HG03354 (cell line): ENCODE measurements around the gene C4orf46.
"Not testable (repeated sequence)": the region's sequence is repeated elsewhere in the genome, so short reads cannot be mapped to it uniquely, and the experiment has no call there.

ENCODE experiments used
- ATAC-seq: cut with Tn5 transposase; IDR thresholded peaks from one replicate; pipeline ENCODE4 v1.9.1; 2021; ENCODE audit warnings: mild to moderate bottlenecking; ENCODE audit not compliant: unreplicated experiment, poor library complexity, severe bottlenecking

The C4orf46 gene

DNA sequence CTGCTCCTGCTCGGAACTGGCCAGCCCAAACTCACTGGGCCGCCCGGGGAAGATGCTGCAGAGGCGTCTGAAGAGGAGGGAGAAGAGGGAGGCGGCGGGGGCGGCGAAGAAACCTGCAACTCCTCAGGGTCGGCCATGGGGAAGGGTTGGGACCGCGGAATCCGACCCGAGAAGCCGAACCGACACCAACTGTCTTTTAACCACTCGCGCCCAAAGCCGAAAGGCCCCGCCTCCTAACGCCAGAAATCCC lies at the start of gene C4orf46:
C4orf46 (minus strand) TSS at position 223 of the 250 bp plus-strand sequence; CDS start at position 137, 86 bp downstream.
- ATAC-seq = no peak

GRCh38 chr4:158715802-158716201 lies 44.1 kb upstream of the C4orf46 start:
- no peak for ATAC-seq

DNA sequence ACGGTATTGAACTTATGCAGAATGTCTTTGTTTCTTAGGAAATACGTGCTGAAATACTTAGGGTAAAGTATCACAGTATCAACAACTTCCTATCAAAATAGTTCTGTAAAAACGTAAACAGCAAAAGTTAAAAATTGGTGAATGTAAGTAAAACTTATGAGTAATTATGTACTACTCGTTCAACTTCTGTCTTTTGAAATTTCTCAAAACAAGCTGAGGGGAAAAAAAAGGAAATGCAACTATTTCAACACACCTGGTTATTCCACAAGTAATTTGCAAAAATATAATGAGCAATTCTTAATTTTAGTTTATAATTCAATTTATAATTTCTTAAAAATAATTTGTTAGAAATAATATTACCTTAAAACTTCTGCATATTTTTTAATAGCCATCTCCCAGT lies 43.2 kb upstream of the C4orf46 start:
- ATAC-seq = no peak

DNA sequence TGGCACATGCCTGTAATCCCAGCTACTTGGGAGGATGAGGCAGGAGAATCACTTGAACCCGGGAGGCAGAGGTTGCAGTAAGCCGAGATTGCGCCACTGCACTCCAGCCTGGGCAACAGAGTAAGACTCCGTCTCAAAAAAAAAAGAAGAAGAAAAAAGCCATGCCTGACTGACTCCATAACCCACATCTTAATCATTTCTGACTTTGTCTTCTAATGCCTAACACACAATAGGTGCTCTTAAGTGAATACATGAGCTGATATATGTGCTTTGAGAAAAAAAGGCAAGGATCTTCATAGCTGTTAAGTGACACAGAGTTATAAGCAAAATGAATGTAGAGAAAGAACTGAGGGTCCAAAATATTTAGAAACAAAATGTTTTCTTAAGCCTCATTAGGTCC lies 40.9 kb upstream of the C4orf46 start:
- ATAC-seq = not testable (repeated sequence)

DNA sequence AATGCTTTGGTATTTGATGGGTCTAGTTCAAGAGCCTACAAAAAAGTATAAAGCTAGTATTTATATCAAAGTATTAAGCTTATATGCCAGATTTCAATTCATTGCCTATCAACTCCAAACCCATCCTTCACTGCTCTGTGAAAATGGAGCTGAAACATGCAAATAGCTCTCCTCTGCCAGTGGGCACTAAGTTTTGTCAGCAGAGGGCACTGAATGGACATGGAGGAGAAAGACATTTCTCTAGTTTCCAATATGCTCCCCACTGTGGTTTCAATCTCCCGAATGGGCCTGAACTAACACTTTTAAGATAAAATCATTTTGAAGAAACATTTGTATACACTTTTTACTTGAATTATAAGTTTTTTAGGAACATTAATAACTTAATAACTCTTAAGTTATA lies 39.1 kb upstream of the C4orf46 start:
- no peak for ATAC-seq

GRCh38 chr4:158704274-158704673 lies 32.6 kb upstream of the C4orf46 start:
- no peak for ATAC-seq

DNA sequence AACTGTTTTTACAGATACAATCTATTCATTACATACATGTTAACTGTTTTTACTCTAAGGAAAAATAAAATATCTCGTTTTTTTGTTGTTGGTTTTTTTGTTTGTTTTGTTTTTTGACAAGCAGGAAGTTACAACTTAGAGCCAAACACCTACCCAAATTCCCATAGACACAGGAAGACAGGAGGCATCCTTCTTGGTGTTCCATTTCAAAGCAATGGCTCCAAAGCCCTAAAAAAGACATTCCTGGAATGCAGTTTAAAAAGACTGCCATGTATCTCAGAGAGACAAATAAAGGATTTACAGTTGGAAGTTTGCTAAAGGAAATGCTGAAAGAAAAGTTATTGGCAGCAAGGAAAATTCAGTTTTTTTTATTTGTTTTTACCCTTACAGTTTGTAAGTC lies 17.1 kb upstream of the C4orf46 start:
- no peak for ATAC-seq

DNA sequence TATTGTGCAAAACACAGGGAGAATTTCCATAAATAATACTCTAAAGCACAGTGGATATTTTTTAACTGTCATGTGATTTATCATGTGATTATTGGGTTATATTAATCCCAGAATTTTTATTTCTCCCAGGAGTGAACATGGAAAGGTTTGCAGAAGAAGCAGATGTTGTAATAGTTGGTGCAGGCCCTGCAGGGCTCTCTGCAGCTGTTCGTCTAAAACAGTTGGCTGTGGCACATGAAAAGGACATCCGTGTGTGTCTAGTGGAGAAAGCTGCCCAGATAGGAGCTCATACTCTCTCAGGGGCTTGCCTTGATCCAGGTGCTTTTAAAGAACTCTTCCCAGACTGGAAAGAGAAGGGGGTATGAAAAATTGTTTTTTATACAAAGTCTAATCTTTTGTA lies 10.4 kb upstream of the C4orf46 start:
- ATAC-seq = no peak

DNA sequence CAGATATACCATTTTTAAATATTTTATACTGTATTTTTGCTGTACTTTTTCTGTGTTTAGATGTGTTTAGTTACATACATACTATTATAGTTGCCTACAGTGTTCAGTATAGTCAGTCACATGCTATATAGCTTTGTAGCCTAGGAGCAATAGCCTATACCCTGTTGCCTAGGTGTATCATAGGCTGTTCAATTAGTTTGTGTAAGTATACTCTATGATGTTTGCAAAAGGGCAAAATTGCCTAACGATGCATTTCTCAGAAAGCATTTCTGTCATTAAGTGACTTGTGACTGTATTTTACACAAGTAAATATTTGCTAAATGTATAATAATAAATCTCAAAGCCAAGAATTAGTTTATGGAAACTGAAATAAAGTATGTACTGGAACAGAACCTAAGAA lies 9.9 kb upstream of the C4orf46 start:
- ATAC-seq = no peak

- no peak for ATAC-seq
Observed at GRCh38 chr4:158678767-158679166, 7.1 kb upstream of the C4orf46 start.

DNA sequence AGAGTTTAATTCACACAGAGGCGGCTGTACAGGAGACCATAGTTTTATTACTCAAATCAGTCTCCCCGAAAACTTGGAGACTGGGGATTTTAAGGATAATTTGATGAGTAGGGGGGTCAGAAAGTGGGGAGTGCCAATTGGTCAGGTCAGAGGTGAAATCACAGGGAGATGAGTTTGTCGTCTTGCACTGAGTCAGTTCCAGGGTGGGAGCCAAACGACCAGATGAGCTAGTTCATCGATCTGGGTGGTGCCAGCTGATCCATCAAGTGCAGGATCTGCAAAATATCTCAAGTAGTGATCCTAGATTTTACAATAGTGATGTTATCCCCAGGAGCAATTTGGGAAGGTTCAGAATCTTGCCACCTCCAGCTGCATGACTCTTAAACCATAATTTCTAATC lies 4.4 kb upstream of the C4orf46 start:
- no peak for ATAC-seq

GRCh38 chr4:158673633-158674032 lies 1.9 kb upstream of the C4orf46 start:
- no peak for ATAC-seq

- ATAC-seq = peak; percentile 90
Observed at GRCh38 chr4:158671915-158672806, 474 bp upstream of the C4orf46 start, which contains the start of gene ETFDH. TSS of gene ETFDH (plus strand) at chr4:158672296. CDS start at chr4:158672457, 161 bp downstream.

DNA sequence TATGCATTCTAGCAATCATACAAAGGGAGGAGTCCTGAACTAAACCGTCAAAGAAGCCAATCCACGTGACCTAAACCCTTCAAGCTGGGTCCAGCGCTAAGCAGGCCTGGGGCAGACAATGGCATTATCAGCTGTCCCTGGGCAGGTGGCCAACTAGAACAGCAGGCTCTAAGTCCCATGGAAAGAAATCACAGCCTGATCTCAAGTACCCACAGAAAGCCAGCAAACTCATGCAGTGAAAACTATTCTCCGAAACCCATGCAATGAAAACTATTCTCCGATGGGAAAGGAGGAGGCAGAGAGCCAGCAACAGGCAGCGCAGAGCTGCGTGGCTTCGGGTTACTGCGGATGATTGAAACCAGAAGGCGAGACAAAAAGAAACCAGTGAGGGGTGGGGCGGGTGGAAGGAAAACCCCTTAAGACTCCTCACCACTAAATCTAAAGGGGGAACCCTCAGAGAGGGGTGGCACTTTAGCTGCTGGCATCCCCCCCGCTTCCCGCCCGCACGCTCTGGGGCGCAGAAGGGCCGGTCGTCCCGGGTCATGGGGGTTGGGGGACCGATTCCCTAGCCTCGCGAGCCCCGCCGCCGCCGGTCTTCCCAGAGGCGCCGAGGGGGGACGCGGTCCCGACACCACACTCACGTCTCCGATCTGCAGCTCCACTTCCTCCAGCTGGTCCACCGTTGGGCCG lies 567 bp downstream of the C4orf46 start:
- peak; percentile 37 for ATAC-seq

- no peak for ATAC-seq
Observed at GRCh38 chr4:158669310-158669709, 2.4 kb downstream of the C4orf46 start.

DNA sequence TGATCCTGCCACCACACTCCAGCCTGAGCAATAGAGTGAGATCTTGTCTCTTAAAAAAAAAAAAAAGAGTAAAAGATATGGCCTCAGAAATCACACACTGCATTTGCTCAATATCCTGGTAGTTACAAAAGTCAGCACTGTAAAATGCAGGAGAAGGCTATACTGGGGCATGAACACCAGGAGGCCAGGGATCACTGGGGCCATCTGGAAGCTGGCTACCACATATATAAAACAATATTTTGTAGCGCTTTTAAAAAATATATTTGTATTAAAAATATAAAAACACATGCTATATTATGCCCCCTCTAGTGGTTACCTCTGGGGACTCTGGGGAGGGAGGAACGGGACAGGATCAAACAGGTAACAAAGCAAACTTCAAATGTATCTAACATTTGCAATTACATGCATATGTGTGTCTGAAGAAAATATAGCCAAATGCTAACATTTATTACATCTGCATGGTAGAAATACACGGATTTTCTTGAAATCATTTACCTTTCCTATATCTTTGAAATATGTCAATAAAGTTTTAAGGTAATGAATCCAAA lies 4.0 kb downstream of the C4orf46 start:
- no peak for ATAC-seq

DNA sequence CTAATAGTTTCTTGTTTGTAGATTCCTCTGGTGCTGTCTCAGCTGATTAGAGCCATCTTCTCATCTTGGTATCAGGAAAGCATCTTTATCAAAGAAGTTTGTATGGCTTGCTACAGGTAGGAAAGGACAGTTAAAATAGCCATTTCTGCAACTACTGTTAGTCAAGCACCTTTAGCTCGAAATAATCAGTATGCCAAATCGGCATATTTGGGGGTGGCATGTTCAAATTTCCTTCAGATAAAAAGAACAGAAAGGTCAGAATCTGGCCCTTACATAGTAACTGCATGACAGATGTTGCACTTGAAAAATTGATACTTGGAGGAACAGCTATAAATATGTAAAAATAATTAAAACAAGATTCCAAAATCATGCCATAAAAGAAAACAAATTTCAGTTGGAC lies 4.8 kb downstream of the C4orf46 start:
- no peak for ATAC-seq

DNA sequence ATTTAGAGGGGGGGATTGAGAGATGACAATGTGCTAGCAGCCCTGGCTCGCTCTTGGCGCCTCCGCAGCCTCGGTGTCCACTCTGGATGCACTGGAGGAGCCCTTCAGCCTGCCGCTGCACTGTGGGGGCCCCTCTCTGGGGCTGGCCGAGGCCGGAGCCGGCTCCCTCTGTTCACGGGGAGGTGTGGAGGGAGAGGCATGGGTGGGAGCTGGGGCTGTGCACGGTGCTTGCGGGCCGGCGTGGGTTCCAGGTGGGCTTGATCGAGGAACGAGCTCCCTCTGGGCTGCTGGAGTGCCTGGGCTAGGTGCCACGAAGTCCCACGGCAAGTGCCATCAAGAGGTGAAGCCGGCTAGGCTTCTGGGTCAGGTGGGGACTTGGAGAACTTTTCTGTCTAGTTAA lies 6.9 kb downstream of the C4orf46 start:
- ATAC-seq = no peak

- ATAC-seq = not testable (repeated sequence)
Observed at GRCh38 chr4:158663707-158664625, 7.7 kb downstream of the C4orf46 start.

- ATAC-seq = not testable (repeated sequence)
Observed at GRCh38 chr4:158663255-158663654, 8.4 kb downstream of the C4orf46 start.
